Measurements from ENCODE around the gene ADAMTSL3. TPM values are rescaled to one million over a fixed set of nuclear protein-coding genes. Genes with fewer than 3 reads are reported as not detected.

ADAMTSL3 gene
- total and polyA plus RNA-seq, 2 donors (not counting 1 experiment from before 2014, with no cell fraction given), result 0.01 TPM; not detected in 1

DNA sequence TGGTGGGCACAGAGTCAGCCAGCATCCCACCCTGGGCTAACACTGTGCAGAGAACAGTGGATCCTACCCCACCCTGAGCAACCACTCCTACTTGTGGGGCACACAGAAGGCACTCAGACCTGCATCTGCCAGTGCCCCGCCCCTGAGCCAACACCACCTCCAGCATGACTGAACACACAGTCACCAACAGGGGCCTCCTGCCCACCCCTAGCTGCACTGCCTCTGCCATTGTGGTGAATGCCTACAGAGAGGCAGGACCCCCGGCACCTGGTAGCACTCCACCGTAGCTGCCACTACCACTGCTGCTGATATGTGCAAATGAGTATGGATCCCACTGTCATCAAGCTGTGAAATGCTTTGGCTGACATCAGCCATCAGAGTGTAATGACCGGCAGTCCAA, 123.1 kb downstream of the ADAMTSL3 start:
- H3K9ac ChIP-seq (ENCODE audit: low read length), result no peak overlapping the region
- no peak overlapping the region for H3K4me2 ChIP-seq (replicated peaks; ENCODE audit: low read depth, low read length, poor library complexity, severe bottlenecking)
- no peak overlapping the region for H3K27ac ChIP-seq (ENCODE audit: low read length in 2 of 2)
- H2AFZ ChIP-seq (ENCODE audit: insufficient read depth, low read depth, low read length, poor library complexity, severe bottlenecking), result no peak overlapping the region
- WGBS (ENCODE audit: insufficient coverage), result 89% methylated on average over 4 of the region's 4 CpGs
- H3K9me3 ChIP-seq (ENCODE audit: control extremely low read depth in 1 of 3, control insufficient read depth in 2 of 3, insufficient read depth in 1 of 3, low read length in 2 of 3), result no peaks in the 10 kb centered on the region
- DNase-seq (no peak), ATAC-seq (ENCODE audit: low read depth) (no peak)
- intact Hi-C loops (cut with micrococcal nuclease), result no loop called here
- no peak overlapping the region for H3K4me3 ChIP-seq (ENCODE audit: control extremely low read depth in 1 of 5, extremely low read depth in 1 of 5, insufficient read depth in 1 of 5, low read depth in 2 of 5, low read length in 4 of 5)
- H4K20me1 ChIP-seq (ENCODE audit: control insufficient read depth, insufficient read depth, low read length, poor library complexity, severe bottlenecking), result no peaks in the 10 kb centered on the region
- no peaks in the 10 kb centered on the region for H3K27me3 ChIP-seq (replicated peaks in 1 of 4; ENCODE audit: control extremely low read depth in 1 of 4, control insufficient read depth in 3 of 4, insufficient read depth in 4 of 4, low read length in 3 of 4)
- TF ChIP-seq EZH2 (IDR thresholded peaks at IDR 0.05; ENCODE audit: borderline replicate concordance, insufficient read depth, low read depth, low read length, poor library complexity, severe bottlenecking), result no peak
- TF ChIP-seq, protein P1, sequence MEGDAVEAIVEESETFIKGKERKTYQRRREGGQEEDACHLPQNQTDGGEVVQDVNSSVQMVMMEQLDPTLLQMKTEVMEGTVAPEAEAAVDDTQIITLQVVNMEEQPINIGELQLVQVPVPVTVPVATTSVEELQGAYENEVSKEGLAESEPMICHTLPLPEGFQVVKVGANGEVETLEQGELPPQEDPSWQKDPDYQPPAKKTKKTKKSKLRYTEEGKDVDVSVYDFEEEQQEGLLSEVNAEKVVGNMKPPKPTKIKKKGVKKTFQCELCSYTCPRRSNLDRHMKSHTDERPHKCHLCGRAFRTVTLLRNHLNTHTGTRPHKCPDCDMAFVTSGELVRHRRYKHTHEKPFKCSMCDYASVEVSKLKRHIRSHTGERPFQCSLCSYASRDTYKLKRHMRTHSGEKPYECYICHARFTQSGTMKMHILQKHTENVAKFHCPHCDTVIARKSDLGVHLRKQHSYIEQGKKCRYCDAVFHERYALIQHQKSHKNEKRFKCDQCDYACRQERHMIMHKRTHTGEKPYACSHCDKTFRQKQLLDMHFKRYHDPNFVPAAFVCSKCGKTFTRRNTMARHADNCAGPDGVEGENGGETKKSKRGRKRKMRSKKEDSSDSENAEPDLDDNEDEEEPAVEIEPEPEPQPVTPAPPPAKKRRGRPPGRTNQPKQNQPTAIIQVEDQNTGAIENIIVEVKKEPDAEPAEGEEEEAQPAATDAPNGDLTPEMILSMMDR (IDR thresholded peaks at IDR 0.05), result no peak
- Mint-ChIP-seq H3K4me3 (no peak overlapping the region), H3K9me3 (ENCODE audit: insufficient read depth) (peaks cover 3% of the 10 kb centered on the region), H3K27me3 (peaks cover 6% of the 10 kb centered on the region), H3K27ac (no peak overlapping the region), H3K4me1 (no peaks in the 10 kb centered on the region)
- no peaks in the 10 kb centered on the region for H3K79me2 ChIP-seq (ENCODE audit: control insufficient read depth, insufficient read depth, low read length)
- ChIA-PET CTCF (no interaction called here), POLR2A (no interaction called here)
- no peaks in the 10 kb centered on the region for H3K4me1 ChIP-seq (ENCODE audit: control insufficient read depth in 2 of 2, insufficient read depth in 2 of 2, low read length in 2 of 2)
- no peaks in the 10 kb centered on the region for H3K36me3 ChIP-seq (replicated peaks in 1 of 2; ENCODE audit: control extremely low read depth in 1 of 2, control insufficient read depth in 1 of 2, extremely low read depth in 1 of 2, insufficient read depth in 2 of 2, low read length in 1 of 2)

DNA sequence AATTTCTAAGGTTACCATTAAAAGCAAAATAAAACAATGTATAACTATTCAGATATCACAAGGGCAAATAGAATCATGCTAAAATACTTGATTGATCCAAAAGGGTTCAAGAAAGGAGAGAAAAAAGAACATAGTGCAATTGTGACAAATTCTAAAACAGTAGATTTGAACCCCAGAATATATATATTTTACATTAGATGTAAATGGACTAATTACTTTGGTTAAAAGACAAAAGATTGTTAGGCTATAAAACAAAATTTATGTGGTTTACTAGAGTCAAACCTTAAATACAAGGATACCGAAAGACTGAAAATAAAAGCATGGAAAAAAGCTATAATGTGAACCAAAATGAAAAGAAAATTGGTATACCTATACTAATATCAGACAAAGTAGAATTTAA, 129.3 kb downstream of the ADAMTSL3 start:
- CTCF ChIA-PET, result no interaction called here
- no peak overlapping the region for H3K4me2 ChIP-seq (replicated peaks; ENCODE audit: low read depth, low read length, poor library complexity, severe bottlenecking)
- H3K4me1 Mint-ChIP-seq, result no peaks in the 10 kb centered on the region

More for the DNA sequence above, 129.3 kb downstream of the ADAMTSL3 start:
- no peak overlapping the region for H3K9ac ChIP-seq (ENCODE audit: low read length)
- TF ChIP-seq, protein P1 (IDR thresholded peaks at IDR 0.05), result no peak
- TF ChIP-seq EZH2 (IDR thresholded peaks at IDR 0.05; ENCODE audit: borderline replicate concordance, insufficient read depth, low read depth, low read length, poor library complexity, severe bottlenecking), result no peak
- WGBS (ENCODE audit: insufficient coverage), result no CpG with 5 or more reads among the region's 1 CpG
- no peak overlapping the region for H3K27ac ChIP-seq (ENCODE audit: low read length in 2 of 2)
- Mint-ChIP-seq H3K27ac (no peak overlapping the region), H3K9me3 (ENCODE audit: insufficient read depth) (peaks cover 3% of the 10 kb centered on the region), H3K4me3 (no peak overlapping the region), H3K27me3 (peaks cover 4% of the 10 kb centered on the region)
- intact Hi-C loops (cut with micrococcal nuclease), result no loop called here
- H3K36me3 ChIP-seq (replicated peaks in 1 of 2; ENCODE audit: control extremely low read depth in 1 of 2, control insufficient read depth in 1 of 2, extremely low read depth in 1 of 2, insufficient read depth in 2 of 2, low read length in 1 of 2), result no peaks in the 10 kb centered on the region
- no peaks in the 10 kb centered on the region for H3K27me3 ChIP-seq (replicated peaks in 1 of 4; ENCODE audit: control extremely low read depth in 1 of 4, control insufficient read depth in 3 of 4, insufficient read depth in 4 of 4, low read length in 3 of 4)
- ATAC-seq (ENCODE audit: low read depth), result no peak
- H3K79me2 ChIP-seq (ENCODE audit: control insufficient read depth, insufficient read depth, low read length), result no peaks in the 10 kb centered on the region
- no peaks in the 10 kb centered on the region for H3K4me1 ChIP-seq (ENCODE audit: control insufficient read depth in 2 of 2, insufficient read depth in 2 of 2, low read length in 2 of 2)
- H3K4me3 ChIP-seq (ENCODE audit: control extremely low read depth in 1 of 5, extremely low read depth in 1 of 5, insufficient read depth in 1 of 5, low read depth in 2 of 5, low read length in 4 of 5), result no peak overlapping the region
- H2AFZ ChIP-seq (ENCODE audit: insufficient read depth, low read depth, low read length, poor library complexity, severe bottlenecking), result no peak overlapping the region
- DNase-seq, result no peak
- H3K9me3 ChIP-seq (ENCODE audit: control extremely low read depth in 1 of 3, control insufficient read depth in 2 of 3, insufficient read depth in 1 of 3, low read length in 2 of 3), result no peaks in the 10 kb centered on the region
- no peaks in the 10 kb centered on the region for H4K20me1 ChIP-seq (ENCODE audit: control insufficient read depth, insufficient read depth, low read length, poor library complexity, severe bottlenecking)
- POLR2A ChIA-PET, result no interaction called here
